ENCODE measurements around the gene RYR1. TPM values are rescaled to one million over a fixed set of nuclear protein-coding genes. Genes with fewer than 3 reads are reported as not detected.

Gene RYR1
- total and polyA plus RNA-seq, 2 experiments from 2014 or later: under 0.01 TPM; not detected in 1

GRCh38 chr19:38632476-38633213 lies 199.2 kb downstream of the RYR1 start:
- no peaks in the 10 kb centered on the region for H4K20me1 ChIP-seq (ENCODE audit: insufficient read depth)
- no peaks in the 10 kb centered on the region for H3K9me3 ChIP-seq (ENCODE audit: low read depth)
- no peaks in the 10 kb centered on the region for H3K9me2 ChIP-seq (ENCODE audit: insufficient read depth)
- in situ Hi-C loops (cut with MboI): loop anchor here (10.0 kb wide), 1 partner anchor 218 kb away; no protein-coding TSS in a partner anchor
- no peak overlapping the region for H2AFZ ChIP-seq
- H3K4me2 ChIP-seq (ENCODE audit: unreplicated experiment): no peak overlapping the region
- no peak overlapping the region for H3K27ac ChIP-seq
- peaks cover 10% of the 10 kb centered on the region; the same call in 1 of the 2 replicates for H3K36me3 ChIP-seq (ENCODE audit: low read depth)
- no peaks in the 10 kb centered on the region for H3K27me3 ChIP-seq (replicated peaks; ENCODE audit: insufficient read depth)
- H3F3A ChIP-seq (ENCODE audit: insufficient read depth): 0 out of 2 replicates have a peak, but pooled peaks cover 4% of the 10 kb centered on the region
- DNase-seq: no peak
- H3K9ac ChIP-seq: no peak overlapping the region
- no peaks in the 10 kb centered on the region for H3K79me2 ChIP-seq (ENCODE audit: insufficient read depth)
- TF ChIP-seq EZH2phosphoT487 (IDR thresholded peaks at IDR 0.05; ENCODE audit: insufficient read depth, low read depth) (no peak), EZH2 (IDR thresholded peaks at IDR 0.05; ENCODE audit: insufficient read depth, poor library complexity, severe bottlenecking) (no peak)
- no peak overlapping the region for H3K4me3 ChIP-seq
- H3K4me1 ChIP-seq (ENCODE audit: insufficient read depth): no peaks in the 10 kb centered on the region
- whole genome bisulfite sequencing, 2 experiments (ENCODE audit: low coverage in 1 of 2, low lambda C conversion rate in 2 of 2, missing lambda C conversion rate in 2 of 2): 92 to 94% methylated on average over 12 to 16 of the region's 16 CpGs

GRCh38 chr19:38634757-38635482 lies 201.4 kb downstream of the RYR1 start:
- no peak overlapping the region for H3K4me2 ChIP-seq (ENCODE audit: unreplicated experiment)
- H3K9ac ChIP-seq: no peak overlapping the region
- H2AFZ ChIP-seq: no peak overlapping the region
- H4K20me1 ChIP-seq (ENCODE audit: insufficient read depth): no peaks in the 10 kb centered on the region
- no peaks in the 10 kb centered on the region for H3K4me1 ChIP-seq (ENCODE audit: insufficient read depth)
- H3K27me3 ChIP-seq (replicated peaks; ENCODE audit: insufficient read depth): no peaks in the 10 kb centered on the region
- H3K4me3 ChIP-seq: no peak overlapping the region
- H3F3A ChIP-seq (ENCODE audit: insufficient read depth): 0 out of 2 replicates have a peak, but pooled peaks cover 4% of the 10 kb centered on the region
- no peaks in the 10 kb centered on the region for H3K9me2 ChIP-seq (ENCODE audit: insufficient read depth)
- no peak for TF ChIP-seq EZH2 (IDR thresholded peaks at IDR 0.05; ENCODE audit: insufficient read depth, poor library complexity, severe bottlenecking)
- H3K27ac ChIP-seq: no peak overlapping the region
- in situ Hi-C loops (cut with MboI): loop anchor here (10.0 kb wide), 1 partner anchor 220 kb away; no protein-coding TSS in a partner anchor
- 63 to 66% methylated on average over 17 of the region's 17 CpGs for WGBS, 2 experiments (ENCODE audit: low coverage in 1 of 2, low lambda C conversion rate in 2 of 2, missing lambda C conversion rate in 2 of 2)
- DNase-seq: peak; percentile 67
- no peaks in the 10 kb centered on the region for H3K9me3 ChIP-seq (ENCODE audit: low read depth)
- no peaks in the 10 kb centered on the region for H3K79me2 ChIP-seq (ENCODE audit: insufficient read depth)
- H3K36me3 ChIP-seq (ENCODE audit: low read depth): peaks cover 3% of the 10 kb centered on the region; the same call in 1 of the 2 replicates

- TF ChIP-seq EZH2phosphoT487 (IDR thresholded peaks at IDR 0.05; ENCODE audit: insufficient read depth, low read depth) (no peak), EZH2 (IDR thresholded peaks at IDR 0.05; ENCODE audit: insufficient read depth, poor library complexity, severe bottlenecking) (no peak)
- 84 to 85% methylated on average over 17 of the region's 17 CpGs for WGBS, 2 experiments (ENCODE audit: low coverage in 1 of 2, low lambda C conversion rate in 2 of 2, missing lambda C conversion rate in 2 of 2)
- DNase-seq: no peak
- no peak overlapping the region for H2AFZ ChIP-seq
- H3K4me3 ChIP-seq: no peak overlapping the region
- no peaks in the 10 kb centered on the region for H3K4me1 ChIP-seq (ENCODE audit: insufficient read depth)
- no peak overlapping the region for H3K4me2 ChIP-seq (ENCODE audit: unreplicated experiment)
- H3F3A ChIP-seq (ENCODE audit: insufficient read depth): 0 out of 2 replicates have a peak, but pooled peaks cover 4% of the 10 kb centered on the region
- no peak overlapping the region for H3K9ac ChIP-seq
- H3K27ac ChIP-seq: no peak overlapping the region
- H3K9me2 ChIP-seq (ENCODE audit: insufficient read depth): no peaks in the 10 kb centered on the region
- no peaks in the 10 kb centered on the region for H4K20me1 ChIP-seq (ENCODE audit: insufficient read depth)
- in situ Hi-C loops (cut with MboI): loop anchor here (10.0 kb wide), 1 partner anchor 221 kb away; no protein-coding TSS in a partner anchor
- no peaks in the 10 kb centered on the region for H3K9me3 ChIP-seq (ENCODE audit: low read depth)
- H3K27me3 ChIP-seq (replicated peaks; ENCODE audit: insufficient read depth): no peaks in the 10 kb centered on the region
- H3K36me3 ChIP-seq (ENCODE audit: low read depth): peaks cover 3% of the 10 kb centered on the region; the same call in 1 of the 2 replicates
- H3K79me2 ChIP-seq (ENCODE audit: insufficient read depth): no peaks in the 10 kb centered on the region
Observed at GRCh38 chr19:38635483-38636399, 202.2 kb downstream of the RYR1 start.

Other genes starting within 250 kb of the RYR1 start
- gene DPF1, start 209.5 kb upstream of the RYR1 start, total RNA-seq (2014; rRNA removed; shearing (Covaris generic)): 2.4 and 5.2 TPM in 2 replicates
- 1.5 and 2.3 TPM in 2 replicates for gene DPF1, start 209.5 kb upstream of the RYR1 start, polyA plus RNA-seq (2016; fragmentation: Nextera tagmentation; extraction: Ambion mirVana)
- 0.65 TPM in 1 of 2 replicates, not detected in the other for gene PPP1R14A, start 177.3 kb upstream of the RYR1 start, total RNA-seq (2014; rRNA removed; shearing (Covaris generic))
- gene PPP1R14A, start 177.3 kb upstream of the RYR1 start, polyA plus RNA-seq (2016; fragmentation: Nextera tagmentation; extraction: Ambion mirVana): 4.0 and 5.3 TPM in 2 replicates
- gene SPINT2, start 169.1 kb upstream of the RYR1 start, total RNA-seq (2014; rRNA removed; shearing (Covaris generic)): 3.2 and 9.5 TPM in 2 replicates
- 9.3 and 9.8 TPM in 2 replicates for gene SPINT2, start 169.1 kb upstream of the RYR1 start, polyA plus RNA-seq (2016; fragmentation: Nextera tagmentation; extraction: Ambion mirVana)
- not detected in 2 replicates for gene C19orf33, start 129.4 kb upstream of the RYR1 start, total RNA-seq (2014; rRNA removed; shearing (Covaris generic))
- not detected in 2 replicates for gene C19orf33, start 129.4 kb upstream of the RYR1 start, polyA plus RNA-seq (2016; fragmentation: Nextera tagmentation; extraction: Ambion mirVana)
- gene YIF1B, start 117.7 kb upstream of the RYR1 start, total RNA-seq (2014; rRNA removed; shearing (Covaris generic)): 143 and 162 TPM in 2 replicates
- 191 and 199 TPM in 2 replicates for gene YIF1B, start 117.7 kb upstream of the RYR1 start, polyA plus RNA-seq (2016; fragmentation: Nextera tagmentation; extraction: Ambion mirVana)
- gene KCNK6, start 113.8 kb upstream of the RYR1 start, total RNA-seq (2014; rRNA removed; shearing (Covaris generic)): 12.1 and 13.7 TPM in 2 replicates
- gene KCNK6, start 113.8 kb upstream of the RYR1 start, polyA plus RNA-seq (2016; fragmentation: Nextera tagmentation; extraction: Ambion mirVana): 15.5 and 16.8 TPM in 2 replicates
- gene CATSPERG, start 97.9 kb upstream of the RYR1 start, total RNA-seq (2014; rRNA removed; shearing (Covaris generic)): 0.63 TPM in 1 of 2 replicates, not detected in the other
- 0.53 and 1.1 TPM in 2 replicates for gene CATSPERG, start 97.9 kb upstream of the RYR1 start, polyA plus RNA-seq (2016; fragmentation: Nextera tagmentation; extraction: Ambion mirVana)
- gene PSMD8, start 59.1 kb upstream of the RYR1 start, total RNA-seq (2014; rRNA removed; shearing (Covaris generic)): 231 and 331 TPM in 2 replicates
- gene PSMD8, start 59.1 kb upstream of the RYR1 start, polyA plus RNA-seq (2016; fragmentation: Nextera tagmentation; extraction: Ambion mirVana): 292 and 305 TPM in 2 replicates
- 1.1 and 1.8 TPM in 2 replicates for gene GGN, start 45.7 kb upstream of the RYR1 start, total RNA-seq (2014; rRNA removed; shearing (Covaris generic))
- gene GGN, start 45.7 kb upstream of the RYR1 start, polyA plus RNA-seq (2016; fragmentation: Nextera tagmentation; extraction: Ambion mirVana): 1.4 and 2.0 TPM in 2 replicates
- gene SPRED3, start 45.0 kb upstream of the RYR1 start, total RNA-seq (2014; rRNA removed; shearing (Covaris generic)): 2.1 and 7.7 TPM in 2 replicates
- 1.8 and 1.9 TPM in 2 replicates for gene SPRED3, start 45.0 kb upstream of the RYR1 start, polyA plus RNA-seq (2016; fragmentation: Nextera tagmentation; extraction: Ambion mirVana)
- gene FAM98C, start 30.6 kb upstream of the RYR1 start, total RNA-seq (2014; rRNA removed; shearing (Covaris generic)): 18.1 and 27.3 TPM in 2 replicates
- gene FAM98C, start 30.6 kb upstream of the RYR1 start, polyA plus RNA-seq (2016; fragmentation: Nextera tagmentation; extraction: Ambion mirVana): 13.8 and 16.5 TPM in 2 replicates
- gene RASGRP4, start 7.5 kb upstream of the RYR1 start, total RNA-seq (2014; rRNA removed; shearing (Covaris generic)): not detected in 2 replicates
- not detected in 2 replicates for gene RASGRP4, start 7.5 kb upstream of the RYR1 start, polyA plus RNA-seq (2016; fragmentation: Nextera tagmentation; extraction: Ambion mirVana)
- not detected in 2 replicates for gene MAP4K1, start 184.3 kb downstream of the RYR1 start, total RNA-seq (2014; rRNA removed; shearing (Covaris generic))
- 0.63 and 1.0 TPM in 2 replicates for gene MAP4K1, start 184.3 kb downstream of the RYR1 start, polyA plus RNA-seq (2016; fragmentation: Nextera tagmentation; extraction: Ambion mirVana)
- 270 and 295 TPM in 2 replicates for gene EIF3K, start 185.5 kb downstream of the RYR1 start, total RNA-seq (2014; rRNA removed; shearing (Covaris generic))
- 143 and 151 TPM in 2 replicates for gene EIF3K, start 185.5 kb downstream of the RYR1 start, polyA plus RNA-seq (2016; fragmentation: Nextera tagmentation; extraction: Ambion mirVana)
- 467 and 477 TPM in 2 replicates for gene ACTN4, start 214.0 kb downstream of the RYR1 start, total RNA-seq (2014; rRNA removed; shearing (Covaris generic))
- 84.6 and 85.7 TPM in 2 replicates for gene ACTN4, start 214.0 kb downstream of the RYR1 start, polyA plus RNA-seq (2016; fragmentation: Nextera tagmentation; extraction: Ambion mirVana)

Measured in GM23248 (cell line).